Heart right ventricle (tissue), 16 donors: Measurements from ENCODE around the gene GIMAP5. TPM values are rescaled to one million over a fixed set of nuclear protein-coding genes. Genes with fewer than 3 reads are reported as not detected.

ENCODE experiments used
- ATAC-seq, 8 donors: fragments of 200-7000 bp; cut with Tn5 transposase; one replicate each; pipeline ENCODE4 v1.9.1; 2020; ENCODE audit warnings: mild to moderate bottlenecking in 8 of 8, moderate library complexity in 8 of 8, moderate number of reproducible peaks in 1 of 8
- DNase-seq, 2 donors: peaks; one replicate each; pipeline ENCODE4 v3.0.0-alpha.2; 2020
- H3K27ac ChIP-seq, 10 donors: fragments of 200-600 bp; sonication (generic) in 2 of 10; one replicate each; pipeline versions ENCODE4 v1.5.0 to v1.8.0; 2020 to 2022; ENCODE audit warnings: mild to moderate bottlenecking in 3 of 10
- H3K27me3 ChIP-seq, 7 donors: fragments of 200-600 bp; one replicate each; pipeline ENCODE4 v1.8.0; 2021 to 2022; ENCODE audit warnings: mild to moderate bottlenecking in 2 of 7
- H3K36me3 ChIP-seq, 9 donors: fragments of 200-600 bp; sonication (generic) in 1 of 9; one replicate each; pipeline versions ENCODE4 v1.5.0 to v1.8.0; 2020 to 2022; ENCODE audit warnings: mild to moderate bottlenecking in 2 of 9
- H3K4me1 ChIP-seq, 9 donors: fragments of 200-600 bp; sonication (generic) in 1 of 9; one replicate each; pipeline versions ENCODE4 v1.5.0 to v1.8.0; 2020 to 2022; ENCODE audit warnings: mild to moderate bottlenecking in 4 of 9
- H3K4me3 ChIP-seq, 10 donors: fragments of 200-600 bp; sonication (generic) in 2 of 10; one replicate each; pipeline versions ENCODE4 v1.5.0 to v1.8.0; 2020 to 2022; ENCODE audit warnings: mild to moderate bottlenecking in 7 of 10, moderate library complexity in 2 of 10
- H3K9me3 ChIP-seq, 11 donors: fragments of 200-600 bp in 10 of 11; sonication (generic) in 2 of 11; one replicate each; pipeline versions ENCODE4 v1.5.0 to v1.8.0; 2013 to 2022; ENCODE audit warnings: mild to moderate bottlenecking in 2 of 11, control low read depth in 1 of 11, moderate library complexity in 1 of 11
- WGBS, 2 donors: extraction: QIAGEN DNeasy Blood & Tissue Kit; methylation state at CpG; one replicate each; pipeline ENCODE4 v1.1.7; 2013; ENCODE audit warnings: inconsistent platforms in 1 of 2; 5-methylcytosine and 5-hydroxymethylcytosine counted together
- intact Hi-C, 10 donors: fragments of 100-400 bp; cut with DNase I; formaldehyde crosslinking; loops; one replicate each; pipeline versions ENCODE4 v1.11.1 to v1.14.2; 2022
- polyA plus RNA-seq, 2 donors: library from polyadenylated mRNA; stranded (reverse); fragments of 200-250 nt; gene quantifications; one replicate each; pipeline ENCODE4 v1.2.3, GENCODE V29; 2013
- total RNA-seq, 10 donors: library from RNA; stranded (reverse); fragmentation: NEBNext Ultra II Directional in 3 of 10; extraction: Animal tissue kit (Norgen Biotek cat#: 25700) in 3 of 10; gene quantifications; one replicate each; pipeline versions ENCODE4 v1.2.1 to v1.2.4, GENCODE V29; 2021 to 2023
- TF ChIP-seq, protein P1 (sequence below), 9 donors: fragments of 200-600 bp; sonication (generic) in 2 of 9; IDR thresholded peaks; one replicate each; pipeline versions ENCODE4 v1.5.0 to v1.8.0; 2021 to 2022; ENCODE audit warnings: antibody characterized with exemption in 9 of 9, mild to moderate bottlenecking in 5 of 9, moderate library complexity in 1 of 9
- donor health status: Arrhythmogenic right ventricular cardiomyopathy.
- donor health status: ischemic (EF 13 %, LVEDD 7.1; RV severe dilation, severe dysfunction).
- donor health status: healthy with polysubstance abuse.
- donor health status: DM: no; HTN: yes; CAD: no.
- donor health status: DM: no; HTN: no; CAD: no.
- donor health status: ischemic (EF 25% LVEDD 6.9; RV normal size, moderate dysfunction).
- donor health status: ischemic (EF 25% LVEDD 5.7; RV mildly dilated, moderate dysfunction).
- donor health status: healthy.
- donor health status: DM: yes; HTN: yes; CAD: no.
- donor health status: Ischemic cardiomyopathy.
- donor health status: ischemic (EF 35%, LVEDD 5.7; RV mildly dilated, moderate dysfunction).
- donor health status: nonischemic (EF 11% LVEDD 7.7; RV severe dilation, severe dysfunction).
- donor health status: DM: yes; HTN: yes; CAD: no.
- donor health status: PGD.
- donor health status: ischemic (EF 29% LVEDD 5.4; RV normal size, mild dysfunction).
- donor health status: nonischemic (EF 23%, LVEDD 6.1; RV moderate dilation, normal function).

GIMAP5 gene
- total and polyA plus RNA-seq, 12 donors: 6.5 to 35.0 (median 14.1) TPM

DNA sequence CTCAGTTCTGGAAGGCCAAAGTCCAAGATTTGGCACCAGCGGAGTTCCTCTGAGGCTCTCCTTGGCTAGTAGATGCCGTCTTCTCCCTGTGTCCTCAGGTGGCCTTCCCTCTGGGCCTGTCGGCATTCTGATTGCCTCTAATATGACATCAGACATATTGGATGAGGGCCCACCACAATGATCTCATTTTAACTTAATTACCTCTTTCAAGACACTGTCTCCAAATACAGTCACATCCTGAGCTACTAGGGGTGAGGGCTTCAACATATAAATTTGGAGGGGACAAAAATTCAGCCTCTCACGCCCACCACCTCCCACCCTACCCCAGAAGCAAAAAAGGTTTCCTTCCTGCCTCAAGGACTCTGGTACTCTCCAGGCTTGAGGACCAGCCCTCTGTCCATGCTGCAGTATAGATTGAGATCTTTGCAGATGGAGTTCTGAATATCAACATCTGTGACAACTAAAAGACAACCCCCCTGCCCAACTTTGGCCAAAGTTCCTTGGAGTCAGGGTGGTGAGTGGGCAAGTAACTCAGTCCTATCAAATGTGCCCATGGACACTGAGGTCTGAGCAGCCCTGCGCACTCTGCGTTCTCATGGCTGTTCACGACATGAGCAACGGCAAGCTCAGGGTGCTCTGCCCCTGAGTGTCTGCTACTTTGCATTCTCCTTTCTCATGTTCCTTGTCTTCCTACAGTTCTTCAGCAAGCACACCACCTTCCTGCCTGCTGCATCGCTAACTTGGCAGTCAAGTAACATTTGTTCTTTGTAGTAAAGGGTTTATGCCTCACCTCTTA, 51.5 kb downstream of the GIMAP5 start:
- peak; percentile 63 to 83 for DNase-seq
- intact Hi-C loops: loop anchor here in 2 of 10 donors (5.0 kb wide), 1 partner anchor 199 kb away; no protein-coding TSS in a partner anchor

DNA sequence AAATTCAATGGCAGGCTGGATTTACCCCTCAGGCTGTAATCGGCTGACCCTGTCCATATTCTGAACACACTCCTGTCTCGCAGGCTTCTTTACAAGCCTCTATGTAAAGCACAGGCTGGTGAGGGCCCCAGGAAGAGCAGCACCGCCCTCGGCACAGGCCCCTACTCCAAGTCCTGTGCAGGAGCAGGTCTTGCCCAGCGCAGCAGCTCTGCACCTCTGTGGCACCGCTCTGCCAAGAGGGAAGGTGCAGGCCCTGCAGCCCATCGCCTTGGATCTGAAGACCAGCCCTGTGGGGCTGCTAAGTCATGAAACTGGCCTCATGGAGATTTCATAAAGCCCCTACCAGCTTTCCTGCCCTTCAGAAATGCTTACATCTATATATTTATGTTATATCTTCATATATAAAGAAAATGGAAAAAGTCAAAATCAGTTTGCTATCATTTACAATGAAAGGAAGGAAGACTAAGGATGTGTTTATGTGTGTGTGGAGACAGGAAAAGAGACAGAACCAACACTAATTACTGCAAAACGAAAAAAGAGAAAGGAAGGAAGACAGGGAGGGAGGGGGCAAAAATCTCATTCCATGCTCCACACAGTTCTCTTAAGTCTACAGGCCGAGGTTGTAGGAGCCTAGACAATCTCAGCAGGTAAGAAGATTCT, 53.3 kb downstream of the GIMAP5 start:
- Histone ChIP-seq H3K9me3 (no peaks in the 10 kb centered on the region), H3K27ac (no peak overlapping the region), H3K4me1 (peaks cover 11 to 54% (median 40%) of the 10 kb centered on the region in 9 donors), H3K36me3 (peaks cover 0 to 30% (median 0%) of the 10 kb centered on the region in 9 donors), H3K4me3 (no peak overlapping the region), H3K27me3 (no peaks in the 10 kb centered on the region)
- no peak for DNase-seq
- WGBS, 2 donors: 80 to 88% methylated on average over 9 of the region's 9 CpGs
- TF ChIP-seq, protein P1, sequence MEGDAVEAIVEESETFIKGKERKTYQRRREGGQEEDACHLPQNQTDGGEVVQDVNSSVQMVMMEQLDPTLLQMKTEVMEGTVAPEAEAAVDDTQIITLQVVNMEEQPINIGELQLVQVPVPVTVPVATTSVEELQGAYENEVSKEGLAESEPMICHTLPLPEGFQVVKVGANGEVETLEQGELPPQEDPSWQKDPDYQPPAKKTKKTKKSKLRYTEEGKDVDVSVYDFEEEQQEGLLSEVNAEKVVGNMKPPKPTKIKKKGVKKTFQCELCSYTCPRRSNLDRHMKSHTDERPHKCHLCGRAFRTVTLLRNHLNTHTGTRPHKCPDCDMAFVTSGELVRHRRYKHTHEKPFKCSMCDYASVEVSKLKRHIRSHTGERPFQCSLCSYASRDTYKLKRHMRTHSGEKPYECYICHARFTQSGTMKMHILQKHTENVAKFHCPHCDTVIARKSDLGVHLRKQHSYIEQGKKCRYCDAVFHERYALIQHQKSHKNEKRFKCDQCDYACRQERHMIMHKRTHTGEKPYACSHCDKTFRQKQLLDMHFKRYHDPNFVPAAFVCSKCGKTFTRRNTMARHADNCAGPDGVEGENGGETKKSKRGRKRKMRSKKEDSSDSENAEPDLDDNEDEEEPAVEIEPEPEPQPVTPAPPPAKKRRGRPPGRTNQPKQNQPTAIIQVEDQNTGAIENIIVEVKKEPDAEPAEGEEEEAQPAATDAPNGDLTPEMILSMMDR (IDR thresholded peaks at IDR 0.05): no peak
- intact Hi-C loops: loop anchor here in 2 of 10 donors (5.0 to 10.0 kb wide), 2 partner anchors 87 to 194 kb away; no protein-coding TSS in a partner anchor
- no peak for ATAC-seq

More for the DNA sequence above, 51.5 kb downstream of the GIMAP5 start:
- TF ChIP-seq, protein P1 (IDR thresholded peaks at IDR 0.05): no peak
- no peaks in the 10 kb centered on the region for H3K9me3 ChIP-seq
- no peak overlapping the region for H3K4me3 ChIP-seq
- ATAC-seq: peak; percentile 20 to 87 (median 76)
- peaks cover 0 to 17% (median 0%) of the 10 kb centered on the region in 9 donors for H3K36me3 ChIP-seq
- WGBS, 2 donors: 61 to 63% methylated on average over 9 of the region's 9 CpGs
- peak overlapping the region in 9 of 10 donors; percentile 68 to 91 (median 85) for H3K27ac ChIP-seq
- peaks cover 11 to 71% (median 54%) of the 10 kb centered on the region in 9 donors for H3K4me1 ChIP-seq
- no peaks in the 10 kb centered on the region for H3K27me3 ChIP-seq

- H3K4me3 ChIP-seq: no peak overlapping the region
- H3K27me3 ChIP-seq: no peaks in the 10 kb centered on the region
- peaks cover 0 to 38% (median 0%) of the 10 kb centered on the region in 9 donors for H3K36me3 ChIP-seq
- intact Hi-C loops: loop anchor here in 2 of 10 donors (5.0 to 10.0 kb wide), 2 partner anchors 86 to 193 kb away; no protein-coding TSS in a partner anchor
- H3K4me1 ChIP-seq: peaks cover 11 to 46% (median 33%) of the 10 kb centered on the region in 9 donors
- TF ChIP-seq, protein P1 (IDR thresholded peaks at IDR 0.05): no peak
- 91 to 93% methylated on average over 5 of the region's 5 CpGs for WGBS, 2 donors
- peak overlapping the region in 1 of 10 donors; percentile 45 for H3K27ac ChIP-seq
- no peaks in the 10 kb centered on the region for H3K9me3 ChIP-seq
- ATAC-seq (no peak), DNase-seq (no peak)
These were observed 54.1 kb downstream of the GIMAP5 start for GRCh38 chr7:150791304-150791703.
